Measurements from ENCODE around the gene ENPP3. TPM values are rescaled to one million over a fixed set of nuclear protein-coding genes. Genes with fewer than 3 reads are reported as not detected.

The ENPP3 gene
- polyA plus RNA-seq, 1 donor: 43.7 TPM

GRCh38 chr6:131791476-131791875 is 154.4 kb downstream of the ENPP3 start:
- Histone ChIP-seq H3K9me3 (ENCODE audit: control insufficient read depth, low read depth, low read length) (no peaks in the 10 kb centered on the region), H3K4me3 (ENCODE audit: low read length) (no peak overlapping the region), H3K4me1 (ENCODE audit: control insufficient read depth, insufficient read depth, low read length) (no peaks in the 10 kb centered on the region), H3K36me3 (ENCODE audit: control insufficient read depth, insufficient read depth, low read length) (no peaks in the 10 kb centered on the region), H3K27me3 (ENCODE audit: control insufficient read depth, insufficient read depth, low read length) (no peaks in the 10 kb centered on the region), H3K27ac (ENCODE audit: low read length) (no peak overlapping the region)
- WGBS (ENCODE audit: insufficient coverage, low lambda C conversion rate): 100% methylated on average over 1 of the region's 5 CpGs
- DNase-seq: no peak

DNA sequence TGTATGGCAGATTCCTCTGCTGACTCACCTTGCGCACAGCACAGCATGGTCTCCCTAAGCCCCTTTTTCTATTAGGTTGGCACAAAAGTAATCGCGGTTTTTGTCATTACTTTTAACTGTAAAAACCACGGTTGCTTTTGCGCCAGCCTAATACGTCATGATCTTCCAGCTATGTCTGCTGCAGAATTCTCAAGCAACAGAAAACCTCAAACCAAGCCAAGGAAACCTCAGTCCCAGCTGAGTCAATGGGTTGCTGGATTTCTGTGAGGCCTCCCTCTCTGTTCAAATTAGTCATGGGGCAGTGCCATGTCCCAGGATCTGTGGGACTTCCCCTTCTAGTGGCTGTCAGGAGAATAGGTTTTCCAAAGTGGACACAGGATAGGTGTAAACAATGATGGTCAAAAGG is 155.0 kb downstream of the ENPP3 start:
- H3K27me3 ChIP-seq (ENCODE audit: control insufficient read depth, insufficient read depth, low read length): no peaks in the 10 kb centered on the region
- no peaks in the 10 kb centered on the region for H3K4me1 ChIP-seq (ENCODE audit: control insufficient read depth, insufficient read depth, low read length)
- no CpG with 5 or more reads among the region's 6 CpGs for whole genome bisulfite sequencing (ENCODE audit: insufficient coverage, low lambda C conversion rate)
- no peaks in the 10 kb centered on the region for H3K36me3 ChIP-seq (ENCODE audit: control insufficient read depth, insufficient read depth, low read length)
- no peak for DNase-seq
- H3K4me3 ChIP-seq (ENCODE audit: low read length): no peak overlapping the region
- no peaks in the 10 kb centered on the region for H3K9me3 ChIP-seq (ENCODE audit: control insufficient read depth, low read depth, low read length)
- no peak overlapping the region for H3K27ac ChIP-seq (ENCODE audit: low read length)

- Histone ChIP-seq H3K27me3 (ENCODE audit: control insufficient read depth, insufficient read depth, low read length) (no peaks in the 10 kb centered on the region), H3K4me3 (ENCODE audit: low read length) (no peak overlapping the region), H3K9me3 (ENCODE audit: control insufficient read depth, low read depth, low read length) (no peaks in the 10 kb centered on the region), H3K4me1 (ENCODE audit: control insufficient read depth, insufficient read depth, low read length) (no peaks in the 10 kb centered on the region), H3K27ac (ENCODE audit: low read length) (no peak overlapping the region), H3K36me3 (ENCODE audit: control insufficient read depth, insufficient read depth, low read length) (no peaks in the 10 kb centered on the region)
- no peak for DNase-seq
- 60% methylated on average over 1 of the region's 2 CpGs for WGBS (ENCODE audit: insufficient coverage, low lambda C conversion rate)
These were observed 158.3 kb downstream of the ENPP3 start for GRCh38 chr6:131795366-131795765.

Other genes with a start within 250 kb of the ENPP3 start
- gene ARG1, start 64.1 kb upstream of the ENPP3 start, polyA plus RNA-seq: 0.72 TPM
- gene MED23, start 9.1 kb upstream of the ENPP3 start, polyA plus RNA-seq: 39.9 TPM
- gene OR2A4, start 64.1 kb downstream of the ENPP3 start, polyA plus RNA-seq: 0.33 TPM
- gene CTAGE9, start 73.7 kb downstream of the ENPP3 start, polyA plus RNA-seq: 0.73 TPM
- gene ENPP1, start 170.7 kb downstream of the ENPP3 start, polyA plus RNA-seq: 9.5 TPM

Measured in large intestine (tissue), 3 donors.